Stimulated activated CD4-positive, alpha-beta T cell treated with anti-CD3 and anti-CD28 coated beads, Interleukin-2, amount 100 ng/mL, for 48 hours (primary cell): ENCODE measurements around the gene TUT4.

Experiments used
- DNase-seq, 2 donors: peaks; one replicate each; pipeline ENCODE4 v3.0.0-alpha.2; 2020

The TUT4 gene

DNA sequence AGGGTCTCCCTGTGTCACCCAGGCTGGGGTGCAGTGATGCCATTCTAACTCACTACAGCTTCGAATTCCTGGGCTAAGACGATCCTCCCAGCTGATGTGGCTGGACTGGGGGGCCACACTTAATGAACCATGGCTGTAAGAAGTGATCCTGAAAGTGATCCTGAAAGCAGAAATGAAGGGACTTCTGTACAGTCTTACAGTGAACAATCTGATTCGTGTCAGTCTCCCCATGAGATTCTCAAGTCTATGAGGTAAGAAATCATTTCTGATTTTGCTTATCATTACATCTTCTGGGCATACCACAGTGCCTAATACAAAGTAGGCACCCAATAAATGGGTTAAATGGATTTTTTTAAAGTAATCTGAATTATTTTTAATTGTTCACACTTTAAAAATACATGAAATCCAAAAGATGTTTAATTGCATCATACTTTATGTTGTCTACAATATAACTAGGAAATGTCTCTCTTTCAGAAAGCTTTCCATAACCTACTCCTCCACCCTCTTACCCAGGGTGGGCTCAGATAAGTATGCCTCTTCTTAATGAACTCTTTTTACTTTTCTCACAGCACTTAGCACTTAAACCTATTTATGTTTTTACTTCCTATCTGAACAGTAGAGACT lies 21.5 kb downstream of the TUT4 start:
- no peak for DNase-seq

DNA sequence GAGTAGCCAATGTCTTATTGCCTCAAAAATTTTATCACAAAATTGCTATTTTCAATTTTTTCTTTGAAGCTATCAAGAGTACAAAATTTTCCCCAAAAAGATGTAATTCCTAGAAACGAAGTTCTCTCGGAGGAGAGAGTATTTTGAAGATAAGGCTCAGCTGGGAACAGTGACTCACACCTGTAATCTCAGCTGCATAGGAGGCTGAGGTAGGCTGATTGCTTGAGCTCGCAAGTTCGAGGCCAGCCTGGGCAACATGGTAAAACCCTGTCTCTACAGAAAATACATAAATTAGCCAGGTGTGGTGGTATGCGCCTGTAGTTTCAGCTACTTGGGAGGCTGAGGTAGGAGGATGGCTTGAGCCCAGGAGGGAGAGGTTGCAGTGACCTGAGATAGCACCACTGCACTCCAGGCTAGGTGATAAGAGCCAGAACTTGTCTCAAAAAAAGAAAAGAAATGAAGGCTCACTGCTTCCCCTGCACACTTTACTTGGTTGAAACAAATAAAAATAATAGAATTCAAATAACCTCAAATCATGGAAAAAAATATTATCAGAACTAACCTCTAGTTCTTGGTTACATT lies 22.2 kb downstream of the TUT4 start:
- no peak for DNase-seq

DNA sequence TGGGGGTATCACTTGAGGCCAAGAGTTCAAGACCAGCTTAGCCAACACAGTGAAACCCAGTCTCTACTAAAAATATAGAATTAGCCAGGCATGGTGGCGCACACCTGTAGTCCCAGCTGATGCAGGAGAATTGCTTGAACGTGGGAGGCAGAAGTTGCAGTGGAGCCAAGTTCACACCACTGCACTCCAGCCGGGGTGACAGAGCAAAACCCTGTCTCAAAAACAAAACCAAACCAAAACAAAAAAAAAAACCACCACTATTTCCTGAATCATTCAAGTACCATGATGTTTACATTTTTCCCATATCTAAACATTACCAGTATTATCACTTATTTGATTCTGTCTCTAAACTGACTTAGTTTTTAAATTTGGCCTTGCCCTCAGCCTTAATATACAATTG lies 29.5 kb downstream of the TUT4 start:
- DNase-seq = no peak

DNA sequence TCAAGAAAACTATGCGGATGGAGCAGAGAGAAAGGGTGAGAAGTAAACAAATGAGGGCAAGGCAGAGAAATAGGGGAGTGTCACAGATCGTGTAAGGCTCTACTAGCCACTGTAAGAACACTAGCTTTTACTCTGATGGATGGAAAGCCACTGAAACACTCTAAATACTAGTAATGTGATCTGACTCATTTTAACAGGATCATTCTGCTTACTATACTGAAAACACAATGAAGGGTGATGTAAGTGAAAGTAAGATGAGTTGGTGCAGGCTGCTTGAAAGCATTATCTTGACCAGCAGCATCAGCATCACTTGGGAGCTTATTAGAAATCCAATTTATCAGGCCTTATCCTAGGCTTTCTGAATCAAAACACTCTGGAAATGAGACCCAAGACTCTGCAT lies 32.7 kb downstream of the TUT4 start:
- DNase-seq = no peak

DNA sequence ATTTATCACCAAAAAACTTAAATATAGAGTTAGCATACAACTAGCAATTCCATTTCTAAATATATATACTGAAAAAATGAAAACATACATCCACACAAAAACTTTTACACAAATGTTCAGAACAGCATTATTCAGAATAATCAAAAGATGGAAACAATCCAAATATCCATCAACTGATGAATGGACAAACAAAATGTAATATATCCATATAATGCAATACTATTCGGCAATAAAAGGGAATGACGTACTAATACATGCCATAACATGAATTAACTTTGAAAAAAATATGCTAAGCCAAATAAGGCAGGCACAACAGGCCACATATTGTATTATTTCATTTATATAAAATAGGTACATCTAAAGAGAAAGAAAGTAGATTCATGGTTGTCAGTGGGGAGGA lies 33.9 kb downstream of the TUT4 start:
- DNase-seq = no peak

DNA sequence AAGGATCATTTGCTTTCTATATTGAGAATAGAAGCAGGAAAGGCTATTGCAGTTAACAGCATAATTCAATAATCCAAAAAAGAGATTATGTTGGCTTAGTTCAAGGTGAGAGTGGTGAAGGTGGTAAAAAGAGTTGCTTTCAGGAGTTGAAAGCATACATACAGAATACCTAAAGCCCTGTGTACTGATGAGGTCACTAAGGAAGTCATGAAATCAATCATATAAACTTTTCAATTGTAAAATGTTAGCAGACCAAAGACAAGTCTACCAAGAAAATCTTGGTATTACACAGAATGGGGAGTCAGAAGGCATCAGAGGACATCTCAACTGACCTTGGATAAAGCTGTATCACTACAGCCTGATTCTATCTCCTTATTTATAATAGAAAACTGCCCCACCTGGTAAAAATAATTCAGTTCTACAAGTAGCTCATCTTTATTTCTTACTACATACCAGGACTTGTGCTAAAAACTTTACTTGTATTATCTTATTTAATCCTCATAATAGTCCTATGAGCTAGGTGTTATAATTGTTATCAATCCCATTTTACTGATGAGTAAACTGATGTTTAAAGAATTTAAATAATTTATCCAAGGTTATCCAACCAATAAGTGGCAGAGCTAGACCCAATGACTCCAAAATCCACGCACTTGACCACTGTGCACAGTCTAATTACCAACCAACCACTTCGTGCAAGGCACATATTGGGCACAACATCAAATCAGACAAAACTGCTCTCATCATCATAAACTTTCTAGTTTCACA lies 40.9 kb downstream of the TUT4 start:
- DNase-seq = no peak

DNA sequence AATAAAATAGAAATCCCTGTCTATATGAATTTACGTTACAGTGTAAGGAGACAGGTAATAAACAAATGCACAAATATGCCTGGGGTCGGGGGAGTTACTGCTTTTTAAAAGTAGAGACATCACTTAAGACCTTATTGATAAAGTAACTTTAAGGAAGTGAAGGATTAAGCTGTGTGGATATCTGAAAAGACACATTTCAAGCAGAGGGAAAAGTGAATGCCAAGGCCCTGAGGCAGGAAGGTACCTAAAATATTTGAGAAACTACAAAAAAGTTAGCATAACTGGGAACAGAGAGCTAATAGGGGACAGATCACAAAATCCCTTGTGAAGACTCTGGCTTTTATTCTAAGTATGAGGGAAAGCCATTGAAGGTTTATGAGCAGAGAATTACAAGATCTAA lies 41.5 kb downstream of the TUT4 start:
- no peak for DNase-seq

DNA sequence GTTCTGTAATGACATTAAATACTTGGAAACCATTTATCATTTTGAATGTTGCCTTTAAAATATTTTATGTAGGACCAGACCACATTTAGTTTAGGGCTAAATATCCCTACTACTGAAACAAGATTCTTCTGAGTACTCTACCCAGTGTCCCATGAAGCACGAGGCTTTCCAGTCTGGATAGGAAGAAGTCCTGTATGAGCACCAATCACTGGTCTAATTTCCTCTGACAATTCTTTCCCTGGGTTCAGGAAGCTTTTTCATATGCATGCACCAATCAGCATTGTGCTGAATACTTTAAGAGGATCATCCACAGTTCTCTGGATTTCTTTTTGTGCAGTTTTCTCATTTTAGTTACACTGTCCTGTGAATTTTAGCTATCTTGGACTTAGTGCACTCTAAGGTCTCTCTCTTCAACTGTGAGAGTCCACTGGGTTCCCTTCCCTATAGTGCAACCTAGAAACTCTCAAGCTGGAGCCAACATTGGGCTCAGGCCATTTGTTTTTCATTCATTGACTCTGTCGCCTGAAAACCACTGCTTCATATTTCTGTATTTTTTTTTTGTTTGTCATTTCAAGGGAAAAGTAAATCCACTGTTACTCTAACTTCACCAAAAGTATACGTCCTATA lies 45.9 kb downstream of the TUT4 start:
- DNase-seq = no peak

DNA sequence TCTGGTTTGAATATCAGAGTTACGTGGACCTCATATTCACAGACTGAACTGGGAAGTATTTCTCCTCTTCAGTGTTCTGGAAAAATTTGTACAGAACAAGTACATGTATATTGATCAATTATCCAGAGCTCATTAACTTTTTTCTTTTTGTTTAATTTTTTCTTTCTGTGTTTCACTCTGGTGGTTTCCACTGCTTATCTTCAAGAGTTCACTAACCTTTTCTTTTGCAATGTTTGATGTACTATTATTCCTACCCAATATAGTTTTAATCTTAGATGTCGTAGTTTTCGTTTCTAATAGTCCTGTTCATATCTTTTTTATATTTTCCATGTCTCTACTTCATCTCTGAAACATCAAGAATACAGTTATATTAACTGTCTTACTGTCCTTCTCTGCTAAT lies 46.5 kb downstream of the TUT4 start:
- no peak for DNase-seq

DNA sequence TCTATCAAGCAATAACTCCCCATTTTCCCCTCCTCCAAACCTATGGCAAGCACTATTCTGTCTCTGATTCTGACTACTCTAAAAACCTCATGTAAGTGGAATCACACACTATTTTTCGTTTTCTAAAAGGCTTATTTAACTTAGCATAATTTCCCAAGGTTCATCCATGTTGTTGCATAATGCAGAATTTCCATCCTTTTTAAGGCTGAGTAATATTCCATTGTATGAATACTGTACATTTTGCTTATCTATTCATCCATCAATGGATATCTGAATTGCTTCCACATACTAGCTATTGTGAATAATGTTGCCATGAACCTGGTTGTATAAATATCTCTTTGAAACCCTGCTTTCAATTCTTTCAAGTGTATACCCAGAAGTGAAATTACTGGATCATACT lies 48.2 kb downstream of the TUT4 start:
- DNase-seq = no peak

DNA sequence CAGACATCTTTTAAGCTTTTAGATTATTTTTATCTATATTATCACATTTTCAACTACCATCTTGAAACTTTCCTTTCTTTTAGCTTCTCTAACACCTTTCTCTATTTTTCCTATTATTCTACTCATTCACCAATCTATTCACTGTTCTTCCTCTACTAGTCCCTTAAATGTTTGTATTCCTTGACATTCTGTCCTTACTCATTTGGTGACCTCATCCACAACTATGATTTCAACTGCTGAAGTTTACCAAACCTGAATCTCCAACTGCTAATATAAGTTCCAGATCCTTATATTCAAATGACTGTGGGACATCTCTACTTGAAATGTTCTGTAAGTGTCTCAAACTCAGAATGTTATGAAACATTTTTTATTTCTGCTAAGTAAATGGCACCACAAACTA lies 49.2 kb downstream of the TUT4 start:
- DNase-seq = no peak

DNA sequence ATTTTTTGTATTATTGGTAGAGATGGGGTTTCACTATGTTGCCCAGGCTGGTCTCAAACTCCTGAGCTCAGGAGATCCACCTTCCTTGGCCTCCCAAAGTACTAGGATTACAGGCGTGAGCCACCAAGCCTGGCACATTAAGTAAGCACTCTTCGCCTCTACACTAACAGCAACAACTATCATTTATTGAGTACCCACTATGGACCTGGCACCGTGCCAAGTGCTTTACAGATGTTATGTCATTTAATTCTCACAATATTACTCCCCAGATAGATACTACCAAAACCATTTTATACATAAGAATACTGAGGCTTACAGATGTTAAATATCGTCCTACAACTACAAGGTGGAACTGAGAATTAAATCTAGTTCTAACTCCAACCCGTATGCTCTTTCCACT lies 50.1 kb downstream of the TUT4 start:
- DNase-seq = no peak

DNA sequence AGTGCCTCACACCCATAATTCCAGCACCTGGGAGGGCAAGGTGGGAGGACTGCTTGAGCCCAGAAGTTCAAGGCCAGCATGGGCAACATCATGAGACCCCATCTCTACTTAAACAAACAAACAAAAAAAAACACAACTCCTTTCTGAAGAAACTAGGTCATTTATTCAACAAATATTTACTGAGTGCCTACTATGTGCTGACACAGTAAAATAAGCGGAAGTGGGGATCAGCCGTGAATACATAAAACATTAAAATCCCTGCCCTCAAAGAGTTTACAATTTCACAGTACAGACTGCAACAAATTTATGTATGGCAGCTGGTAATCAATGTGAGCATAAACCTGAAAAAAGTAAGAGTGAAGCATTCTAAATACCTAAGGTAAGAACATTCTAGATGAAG lies 65.3 kb downstream of the TUT4 start:
- DNase-seq = no peak

DNA sequence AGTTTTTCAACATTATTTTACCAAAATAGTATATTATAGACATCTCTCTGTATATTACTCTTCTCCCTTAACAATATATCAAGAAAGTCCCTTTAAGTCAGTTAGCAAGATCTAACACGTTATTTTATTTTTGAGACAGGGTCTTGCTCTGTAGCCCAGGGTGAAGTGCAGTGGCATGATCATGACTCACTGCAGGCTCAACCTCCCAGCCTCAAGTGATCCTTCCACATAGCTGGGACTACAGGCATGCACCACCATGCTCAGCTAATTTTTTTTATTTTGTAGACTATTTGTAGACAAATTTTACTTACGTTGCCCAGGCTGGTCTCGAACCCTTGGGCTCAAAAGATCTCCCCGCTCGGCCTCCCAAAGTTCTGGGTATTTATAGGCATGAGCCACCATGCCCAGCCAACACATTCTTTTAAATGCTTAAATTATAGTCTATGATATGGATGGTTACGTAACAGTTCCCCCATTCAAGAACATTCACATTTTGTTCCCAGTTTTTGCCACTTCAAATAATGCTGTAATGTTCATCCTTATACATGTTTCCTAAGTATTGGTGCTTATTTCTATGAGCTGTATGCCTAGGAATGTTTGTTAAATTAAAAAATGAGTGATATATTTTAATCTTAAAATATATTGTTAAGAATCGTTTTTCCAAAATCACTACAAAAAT lies 70.4 kb downstream of the TUT4 start:
- DNase-seq = no peak

DNA sequence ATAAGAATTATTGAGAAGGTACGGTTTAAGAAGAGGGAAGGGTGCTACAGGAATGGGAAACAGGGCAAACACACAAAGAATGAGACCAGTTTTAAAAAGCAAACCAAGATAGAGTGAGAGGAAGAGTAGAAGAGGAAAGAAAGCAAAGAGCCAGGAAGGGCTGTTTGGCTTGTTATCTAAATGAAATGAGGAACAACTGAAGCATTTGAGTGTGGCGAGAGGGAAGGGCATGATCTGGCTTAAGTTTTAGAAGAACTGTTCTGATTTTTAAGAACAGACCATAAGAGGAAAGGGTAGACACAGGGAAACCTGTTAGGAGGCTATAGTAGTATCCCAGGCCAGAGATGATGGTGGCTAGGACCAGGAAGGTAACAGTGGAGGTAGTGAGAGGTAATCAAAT lies 73.8 kb downstream of the TUT4 start:
- no peak for DNase-seq

DNA sequence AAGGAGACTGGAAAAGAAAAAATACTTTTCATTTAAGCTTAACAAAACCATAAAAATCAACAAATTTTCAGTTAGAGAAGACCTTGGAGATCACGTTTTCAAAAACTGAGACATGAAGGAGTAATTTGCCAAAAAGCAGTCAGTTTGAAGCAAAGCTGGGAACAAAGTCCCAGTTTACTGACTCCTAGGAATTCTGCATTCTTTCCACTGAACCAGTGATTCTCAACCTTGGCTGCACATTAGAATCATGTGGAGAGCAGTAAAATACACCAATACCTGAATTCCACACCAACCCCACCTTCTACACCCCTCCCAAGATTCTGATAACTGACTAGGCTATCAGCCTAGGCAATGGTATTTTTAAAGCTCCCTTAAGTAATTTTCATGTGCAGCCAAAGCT lies 75.0 kb downstream of the TUT4 start:
- no peak for DNase-seq

DNA sequence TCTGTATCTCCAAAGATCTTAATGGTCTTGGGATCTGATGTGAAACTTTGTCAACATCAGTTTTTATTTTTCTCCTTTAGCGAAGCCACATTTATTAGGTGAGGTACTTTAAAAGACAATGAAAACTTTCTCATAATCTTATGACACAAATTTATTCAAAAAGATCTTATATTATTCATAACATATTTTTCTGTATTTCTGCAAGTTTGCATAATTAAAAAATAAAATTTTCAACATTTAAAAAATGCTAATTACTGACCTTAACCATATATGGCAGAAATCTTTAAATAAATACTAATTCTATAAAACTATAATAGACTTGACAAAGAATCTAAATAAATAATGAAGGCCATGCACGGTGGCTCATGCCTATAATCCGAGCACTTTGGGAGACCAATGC lies 75.9 kb downstream of the TUT4 start:
- no peak for DNase-seq

DNA sequence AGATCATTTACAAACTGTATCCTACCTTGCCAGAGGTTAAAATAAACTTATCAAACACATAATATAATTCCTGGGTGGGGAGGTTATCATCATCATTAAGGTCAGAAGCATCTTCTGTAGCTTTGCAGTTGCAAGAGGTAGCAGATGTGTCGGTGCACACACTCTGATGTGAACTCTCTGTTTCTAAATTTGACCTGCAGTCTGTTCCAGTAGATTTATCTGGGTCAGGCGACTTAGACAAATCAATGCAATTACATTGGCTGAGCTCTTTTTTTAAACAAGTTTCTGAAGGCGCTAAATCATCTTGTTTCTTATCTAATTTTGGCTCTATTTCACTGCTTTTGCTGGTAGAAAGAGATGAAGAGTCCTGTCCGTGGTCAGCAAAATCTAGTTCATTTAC lies 78.1 kb downstream of the TUT4 start:
- no peak for DNase-seq

DNA sequence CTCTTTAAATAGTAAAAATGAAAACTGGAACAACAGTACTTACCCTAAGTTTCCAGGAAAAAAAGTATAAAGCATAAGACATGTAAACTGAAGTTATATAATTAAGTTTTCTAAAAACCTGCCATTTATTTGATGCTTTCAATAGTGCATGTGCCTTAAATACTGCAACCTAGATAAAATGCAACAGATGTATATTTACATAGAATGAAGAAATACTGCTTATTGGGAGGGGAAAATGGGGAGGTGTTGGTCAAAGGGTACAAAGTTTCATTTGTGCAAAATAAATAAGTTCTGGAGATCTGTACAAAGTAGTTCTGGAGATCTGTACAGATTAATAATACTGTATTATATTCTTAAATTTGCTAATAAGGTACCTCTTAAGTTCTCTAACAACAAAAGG lies 79.9 kb downstream of the TUT4 start:
- DNase-seq = no peak

DNA sequence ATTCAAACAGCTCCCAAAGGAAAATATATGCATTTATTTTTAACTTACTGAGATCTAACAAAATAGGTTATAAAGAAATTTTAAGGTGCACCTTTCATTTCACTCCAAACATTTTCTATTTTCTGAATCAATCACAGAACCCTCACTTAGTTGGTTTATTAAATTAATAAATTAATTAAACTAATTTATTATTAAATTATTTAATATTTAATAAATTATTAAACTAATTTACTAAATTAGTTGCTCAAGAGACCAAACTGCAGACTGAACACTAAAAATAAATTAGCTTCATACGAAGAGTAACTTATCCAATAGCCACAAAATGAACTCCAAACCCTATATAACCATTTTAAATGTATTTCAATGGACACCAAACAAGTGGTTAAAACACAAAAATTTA lies 80.5 kb downstream of the TUT4 start:
- no peak for DNase-seq

DNA sequence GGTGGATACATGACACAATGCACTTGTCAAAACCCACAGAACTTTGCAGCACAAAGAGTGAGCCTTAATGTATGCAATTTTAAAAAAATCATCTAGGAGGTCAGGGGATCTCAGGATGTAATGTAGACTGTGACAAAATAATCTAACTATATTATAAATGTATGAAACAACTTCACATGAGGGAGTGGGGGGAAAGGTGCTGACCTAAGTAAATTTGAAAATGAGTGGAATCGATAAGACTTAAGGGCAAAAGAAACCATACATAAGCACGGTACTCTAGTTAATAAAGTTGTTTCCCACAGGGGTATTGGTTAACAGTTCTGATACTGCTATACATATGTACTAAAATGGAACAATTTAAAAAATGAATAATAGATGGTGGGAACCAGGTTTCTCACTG lies 83.8 kb downstream of the TUT4 start:
- DNase-seq = no peak

DNA sequence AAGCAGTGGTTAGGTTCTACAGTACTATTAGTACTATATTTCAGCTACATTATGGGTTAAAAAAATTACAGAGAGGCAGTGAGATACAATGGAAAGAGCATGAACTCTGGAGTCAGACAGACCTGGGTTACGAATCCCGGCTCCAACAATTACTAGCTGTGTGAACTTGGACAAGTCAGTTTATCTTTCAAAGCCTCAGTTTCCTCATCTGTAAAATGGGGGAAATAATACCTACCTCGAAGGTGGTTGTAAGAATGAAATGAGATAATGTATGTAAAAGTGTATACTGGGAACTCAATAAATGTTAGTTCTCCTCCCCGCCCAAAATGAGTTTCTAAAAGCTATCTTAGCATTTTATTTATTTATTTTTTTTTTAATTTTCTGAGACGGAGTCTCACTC lies 89.0 kb downstream of the TUT4 start:
- no peak for DNase-seq

DNA sequence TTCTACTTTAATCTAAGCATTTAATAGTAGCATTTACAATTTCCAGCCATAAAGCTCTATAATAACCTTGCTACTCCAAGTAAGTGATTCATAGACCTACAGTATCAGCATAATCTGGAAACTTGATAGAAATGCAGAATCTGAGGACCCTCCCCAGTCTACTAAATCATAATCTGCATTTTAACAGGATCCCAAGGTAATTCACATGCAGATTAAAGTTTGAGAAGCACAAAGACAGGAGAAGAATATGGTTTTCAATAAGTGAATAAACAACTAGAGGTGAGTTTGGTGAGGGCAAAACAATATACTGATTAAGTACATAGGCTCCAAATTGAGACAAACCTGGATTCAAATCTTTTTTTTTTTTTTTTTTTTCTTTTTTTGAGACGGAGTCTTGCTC lies 91.1 kb downstream of the TUT4 start:
- no peak for DNase-seq

DNA sequence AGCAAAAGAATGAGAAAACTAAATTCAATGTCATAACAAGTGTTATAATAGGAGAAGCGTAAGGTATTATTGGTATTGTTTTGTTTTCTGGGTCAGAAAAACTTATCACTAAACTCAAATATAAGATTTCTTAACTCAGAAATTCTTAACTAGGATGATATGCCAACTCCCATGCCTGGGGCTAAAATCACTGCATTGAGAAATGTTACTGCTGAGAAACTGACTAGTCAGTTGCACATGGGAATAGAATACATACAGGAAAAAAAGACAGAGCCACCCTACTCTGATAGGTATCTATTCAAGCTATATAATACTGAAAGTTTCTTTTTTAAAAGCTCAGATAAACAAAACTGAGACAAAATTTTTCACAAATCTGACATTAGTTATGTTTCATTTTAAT lies 92.2 kb downstream of the TUT4 start:
- DNase-seq = no peak
